Endothelial cell of umbilical vein (primary cell): Measurements from ENCODE around the gene FPGS. TPM values are rescaled to one million over a fixed set of nuclear protein-coding genes. Genes with fewer than 3 reads are reported as not detected.

Experiments
- BruUV-seq: library from RNA; stranded (reverse); fragments of 400-500 nt; replicated peaks from 2 replicates; lab custom pipeline; 2021; lab: Mats Ljungman, UMichigan
- CTCF ChIA-PET: fragments of 300-600, 350-600 bp; sonication (Branson Sonifier 250); formaldehyde crosslinking; loops from one replicate; lab custom pipeline; 2021; ENCODE audit warnings: antibody characterized with exemption, inconsistent platforms; lab: Charles Lee
- POLR2A ChIA-PET: fragments of 300-600, 350-600 bp; sonication (Branson Sonifier 250); formaldehyde crosslinking; loops from one replicate; lab custom pipeline; 2021; ENCODE audit warnings: antibody characterized with exemption, inconsistent platforms; lab: Charles Lee
- DNase-seq: peaks from one replicate; pipeline ENCODE4 v3.0.0-alpha.2; 2011; ENCODE audit warnings: low read depth, low spot score
- FAIRE-seq: peaks from 2 replicates; lab custom pipeline; 2011; peaks lifted over from hg19 to GRCh38; lab: Jason Lieb, UNC
- H2AFZ ChIP-seq: 2 replicates; pipeline ENCODE4 v1.6.0; 2012; ENCODE audit warnings: low read depth, low read length, control low read depth, inconsistent platforms
- H3K27ac ChIP-seq: 2 replicates; pipeline ENCODE4 v1.5.1; 2011; ENCODE audit warnings: low read depth, mild to moderate bottlenecking, control low read depth, low read length, moderate library complexity; ENCODE audit not compliant: insufficient read depth
- H3K27me3 ChIP-seq, 2 experiments: 2 replicates each; pipeline versions ENCODE4 v1.6.0 to v1.6.1; 2011; ENCODE audit warnings: low read length in 2 of 2, mixed read lengths in 1 of 2; ENCODE audit not compliant: control insufficient read depth in 2 of 2, insufficient read depth in 2 of 2
- H3K36me3 ChIP-seq, 2 experiments: 2 replicates in 1 of 2; 3 replicates in 1 of 2; pipeline ENCODE4 v1.5.1; 2011; ENCODE audit warnings: low read length in 2 of 2, mild to moderate bottlenecking in 1 of 2, moderate library complexity in 1 of 2; ENCODE audit not compliant: control insufficient read depth in 2 of 2, insufficient read depth in 2 of 2; ENCODE audit errors: extremely low read depth in 1 of 2
- H3K4me1 ChIP-seq: 3 replicates; pipeline ENCODE4 v1.5.1; 2011; ENCODE audit warnings: mild to moderate bottlenecking, low read length; ENCODE audit not compliant: control insufficient read depth, insufficient read depth; ENCODE audit errors: extremely low read depth
- H3K4me2 ChIP-seq: 2 replicates; pipeline ENCODE4 v1.6.1; 2011; ENCODE audit warnings: low read length, control low read depth, mixed read lengths; ENCODE audit not compliant: insufficient read depth
- H3K4me3 ChIP-seq, 3 experiments: fragments of 200-600 bp in 1 of 3; sonication (generic), shearing (Covaris generic) in 1 of 3; replicated peaks in 1 of 3; 2 replicates each; pipeline ENCODE4 v1.5.1; 2011 to 2016; ENCODE audit warnings: control low read depth in 3 of 3, low read length in 3 of 3, mild to moderate bottlenecking in 2 of 3, inconsistent platforms in 1 of 3, low read depth in 1 of 3, moderate library complexity in 1 of 3; ENCODE audit not compliant: insufficient read depth in 1 of 3
- H3K79me2 ChIP-seq: 2 replicates; pipeline ENCODE4 v1.6.0; 2012; ENCODE audit warnings: low read length, inconsistent platforms; ENCODE audit not compliant: control insufficient read depth, insufficient read depth
- H3K9ac ChIP-seq: replicated peaks from 2 replicates; pipeline ENCODE3; 2011; ENCODE audit warnings: low read length, control low read depth; ENCODE audit not compliant: insufficient read depth; ENCODE audit errors: extremely low read depth
- H3K9me1 ChIP-seq: replicated peaks from 3 replicates; pipeline ENCODE4 v1.6.0; 2011; ENCODE audit warnings: mild to moderate bottlenecking, low read length; ENCODE audit not compliant: control insufficient read depth, insufficient read depth; ENCODE audit errors: extremely low read depth
- H3K9me3 ChIP-seq: replicated peaks from 2 replicates; pipeline ENCODE4 v1.5.1; 2012; ENCODE audit warnings: low read length, inconsistent platforms; ENCODE audit not compliant: control insufficient read depth, insufficient read depth
- H4K20me1 ChIP-seq: replicated peaks from 2 replicates; pipeline ENCODE3; 2011; ENCODE audit warnings: mild to moderate bottlenecking, low read length; ENCODE audit not compliant: control insufficient read depth, insufficient read depth; ENCODE audit errors: extremely low read depth
- CTCF ChIP-seq, 2 donors: IDR thresholded peaks; 1 replicate in 1 of 2; 2 replicates in 1 of 2; pipeline ENCODE4 v1.5.1; 2011; ENCODE audit warnings: low read length in 2 of 2, mild to moderate bottlenecking in 2 of 2, moderate library complexity in 2 of 2, control low read depth in 1 of 2, inconsistent platforms in 1 of 2, low read depth in 1 of 2; ENCODE audit not compliant: insufficient read depth in 1 of 2; ENCODE audit errors: extremely low read depth in 1 of 2
- EZH2 ChIP-seq: IDR thresholded peaks from 2 replicates; pipeline ENCODE4 v1.6.1; 2012; ENCODE audit warnings: borderline replicate concordance, low read depth, mild to moderate bottlenecking, moderate library complexity, low read length, inconsistent platforms; ENCODE audit not compliant: severe bottlenecking
- FOS ChIP-seq: IDR thresholded peaks from 2 replicates; pipeline ENCODE4 v1.6.1; 2011; ENCODE audit warnings: mild to moderate bottlenecking, low read length, moderate library complexity, borderline replicate concordance; ENCODE audit not compliant: insufficient read depth
- GATA2 ChIP-seq: IDR thresholded peaks from 2 replicates; pipeline ENCODE4 v1.7.0; 2011; ENCODE audit warnings: low read depth, mild to moderate bottlenecking, moderate library complexity, mixed read lengths, low read length; ENCODE audit not compliant: insufficient read length, insufficient read depth
- JUN ChIP-seq: IDR thresholded peaks from 2 replicates; pipeline ENCODE4 v1.6.1; 2011; ENCODE audit warnings: borderline replicate concordance, low read depth; ENCODE audit not compliant: insufficient read length, insufficient read depth
- MAX ChIP-seq: IDR thresholded peaks from 2 replicates; pipeline ENCODE4 v1.6.1; 2011; ENCODE audit not compliant: insufficient read depth, insufficient read length
- MYC ChIP-seq: IDR thresholded peaks from one replicate; pipeline ENCODE4 v1.6.1; 2011; ENCODE audit warnings: mild to moderate bottlenecking, low read depth, low read length
- POLR2A ChIP-seq: IDR thresholded peaks from 2 replicates; pipeline ENCODE4 v1.6.1; 2012; ENCODE audit warnings: low read depth, mild to moderate bottlenecking, control low read depth, low read length
- POLR2AphosphoS5 ChIP-seq: IDR thresholded peaks from 2 replicates; pipeline ENCODE4 v1.6.1; 2012; ENCODE audit warnings: low read depth, mild to moderate bottlenecking, control low read depth, low read length, moderate library complexity; ENCODE audit not compliant: insufficient read depth
- dilution Hi-C: fragments of 300-500 bp; cut with MboI; formaldehyde crosslinking; loops from one replicate; pipeline ENCODE4 v1.15.0; 2019; ENCODE audit warnings: low sequenced_read_pairs; ENCODE audit not compliant: extremely low pct_ligation_motif_present
- intact Hi-C: fragments of 100-400 bp; cut with micrococcal nuclease; formaldehyde crosslinking; loops from one replicate; pipeline ENCODE4 v1.10.0; 2022
- polyA plus RNA-seq, 4 experiments: library from polyadenylated mRNA; depleted of rRNA in 3 of 4; stranded (reverse) in 3 of 4; unstranded in 1 of 4; fragments of >200 nt; gene quantifications; 2 replicates each; pipeline versions ENCODE4 v1.2.1 to v1.2.3, GENCODE V29; 2011 to 2012; ENCODE audit warnings: missing spikeins in 1 of 4
- total RNA-seq: library from RNA; stranded (reverse); gene quantifications from 2 replicates; pipeline ENCODE4 v1.2.3, GENCODE V29; 2021

Gene FPGS
- total and polyA plus RNA-seq, 2 donors (not counting 3 experiments of a cell fraction or from before 2014, with no cell fraction given): 77.7 to 90.2 TPM

GRCh38 chr9:127808347-127809001, 5.8 kb downstream of the FPGS start:
- CTCF ChIA-PET: interaction anchor here (0.6 to 1.5 kb wide), 5 partner anchors 43 to 874 kb away, joined by 3 to 12 read pairs (median 3); partner anchors contain the start of gene TOR2A
- no TSS peak for BruUV-seq

More at GRCh38 chr9:127808347-127809001, 5.8 kb downstream of the FPGS start:
- no peak for FAIRE-seq
- dilution Hi-C loops: no loop called here
- peaks cover 11% of the 10 kb centered on the region for H3K4me1 ChIP-seq
- H3K27me3 ChIP-seq: no peaks in the 10 kb centered on the region
- no peak for DNase-seq
- H3K4me2 ChIP-seq: no peak overlapping the region
- TF ChIP-seq MAX (no peak), POLR2AphosphoS5 (no peak), JUN (no peak), POLR2A (no peak), FOS (no peak), GATA2 (no peak), CTCF (IDR thresholded peaks at IDR 0.05; ENCODE audit: extremely low read depth in 1 of 2, insufficient read depth in 1 of 2, low read depth in 1 of 2, low read length in 2 of 2) (no peak), MYC (no peak), EZH2 (no peak)
- H3K4me3 ChIP-seq: no peak overlapping the region
- H3K36me3 ChIP-seq: peaks cover 6 to 27% of the 10 kb centered on the region in 2 experiments
- peaks cover 19% of the 10 kb centered on the region for H3K79me2 ChIP-seq
- intact Hi-C loops: no loop called here
- no peak overlapping the region for H3K9ac ChIP-seq
- H4K20me1 ChIP-seq: no peaks in the 10 kb centered on the region
- H3K9me1 ChIP-seq: no peaks in the 10 kb centered on the region
- no peaks in the 10 kb centered on the region for H3K9me3 ChIP-seq
- H3K27ac ChIP-seq: no peak overlapping the region
- H2AFZ ChIP-seq: no peak overlapping the region
- POLR2A ChIA-PET: interaction anchor here (0.6 to 0.7 kb wide), 2 partner anchors 37 to 39 kb away, joined by 4 to 5 read pairs; no protein-coding TSS in a partner anchor
